HG02610 (cell line): Measurements from ENCODE around the gene UST.

Source experiments
- ATAC-seq: cut with Tn5 transposase; IDR thresholded peaks from one replicate; pipeline ENCODE4 v1.9.1; 2021; ENCODE audit warnings: mild to moderate bottlenecking, moderate library complexity; ENCODE audit not compliant: unreplicated experiment

Gene UST

GRCh38 chr6:149054559-149055194, 307.8 kb downstream of the UST start:
- peak; percentile 88 for ATAC-seq

- peak; percentile 27 for ATAC-seq
Observed at GRCh38 chr6:149055195-149055899, 308.5 kb downstream of the UST start.

GRCh38 chr6:149056777-149057463, 310.1 kb downstream of the UST start:
- ATAC-seq, result no peak

- no peak for ATAC-seq
Observed at GRCh38 chr6:149057464-149057840, 310.6 kb downstream of the UST start.

GRCh38 chr6:149059557-149059956, 312.7 kb downstream of the UST start:
- ATAC-seq, result no peak

GRCh38 chr6:149060300-149060984, 313.6 kb downstream of the UST start:
- no peak for ATAC-seq

- no peak for ATAC-seq
Observed at GRCh38 chr6:149060985-149061760, 314.3 kb downstream of the UST start.

GRCh38 chr6:149061930-149062329, 315.1 kb downstream of the UST start:
- ATAC-seq, result no peak

- ATAC-seq, result no peak
Observed at GRCh38 chr6:149062653-149063348, 316.0 kb downstream of the UST start.

GRCh38 chr6:149063468-149063867, 316.6 kb downstream of the UST start:
- no peak for ATAC-seq

- no peak for ATAC-seq
Observed at GRCh38 chr6:149064001-149064659, 317.3 kb downstream of the UST start.

- ATAC-seq, result no peak
Observed at GRCh38 chr6:149064660-149065015, 317.8 kb downstream of the UST start.

GRCh38 chr6:149065121-149065520, 318.3 kb downstream of the UST start:
- ATAC-seq, result no peak

- ATAC-seq, result peak; percentile 97
Observed at GRCh38 chr6:149065658-149066556, 319.1 kb downstream of the UST start.

GRCh38 chr6:149071997-149072396, 325.2 kb downstream of the UST start:
- ATAC-seq, result no peak

GRCh38 chr6:149074832-149075258, 328.0 kb downstream of the UST start:
- no peak for ATAC-seq

GRCh38 chr6:149075616-149076354, 329.0 kb downstream of the UST start:
- no peak for ATAC-seq

- no peak for ATAC-seq
Observed at GRCh38 chr6:149076355-149076734, 329.5 kb downstream of the UST start.
